Left lung (tissue), 10 donors: ENCODE data around the gene CEP63. TPM values are rescaled to one million over a fixed set of nuclear protein-coding genes. Genes with fewer than 3 reads are reported as not detected.
A peak's percentile ranks its signal among the peaks of the same experiment; 100 is the strongest.
"Not testable (repeated sequence)": the region's sequence is repeated elsewhere in the genome, so short reads cannot be mapped to it uniquely, and the experiment has no call there.

Source experiments
- ATAC-seq: fragments of 200-7000 bp; cut with Tn5 transposase; one replicate; pipeline ENCODE4 v1.9.1; 2020; ENCODE audit warnings: moderate library complexity
- DNase-seq, 4 donors: peaks; one replicate each; pipeline ENCODE4 v3.0.0-alpha.2; 2013 to 2020
- H3K27ac ChIP-seq, 2 donors: fragments of 200-600 bp; sonication (generic) in 1 of 2; one replicate each; pipeline versions ENCODE4 v1.5.0 to v1.8.0; 2020 to 2021
- H3K27me3 ChIP-seq, 2 donors: fragments of 200-600 bp; sonication (generic) in 1 of 2; one replicate each; pipeline versions ENCODE4 v1.5.0 to v1.8.0; 2020 to 2021
- H3K36me3 ChIP-seq, 2 donors: fragments of 200-600 bp; sonication (generic) in 1 of 2; one replicate each; pipeline versions ENCODE4 v1.5.0 to v1.8.0; 2020 to 2021
- H3K4me1 ChIP-seq, 2 donors: fragments of 200-600 bp; one replicate each; pipeline ENCODE4 v1.8.0; 2021
- H3K4me3 ChIP-seq, 2 donors: fragments of 200-600 bp; sonication (generic) in 1 of 2; one replicate each; pipeline versions ENCODE4 v1.5.0 to v1.8.0; 2020 to 2021; ENCODE audit warnings: mild to moderate bottlenecking in 1 of 2
- H3K9me3 ChIP-seq, 2 donors: fragments of 200-600 bp; sonication (generic) in 1 of 2; one replicate each; pipeline versions ENCODE4 v1.5.0 to v1.8.0; 2020 to 2021
- intact Hi-C, 2 donors: fragments of 100-400 bp; cut with DNase I; formaldehyde crosslinking; loops; one replicate each; pipeline versions ENCODE4 v1.11.2 to v1.14.2; 2022
- polyA plus RNA-seq, 6 donors: library from polyadenylated mRNA; unstranded; fragments of 120-200 nt; gene quantifications; one replicate each; pipeline ENCODE4 v1.2.1, GENCODE V29; 2013; ENCODE audit not compliant: insufficient read length in 6 of 6
- total RNA-seq, 2 donors: library from RNA; stranded (reverse); fragmentation: NEBNext Ultra II Directional; extraction: Animal tissue kit (Norgen Biotek cat#: 25700); gene quantifications; one replicate each; pipeline ENCODE4 v1.2.1, GENCODE V29; 2021
- TF ChIP-seq, protein P1 (sequence below), 2 donors: fragments of 200-600 bp; sonication (generic) in 1 of 2; IDR thresholded peaks; one replicate each; pipeline versions ENCODE4 v1.5.0 to v1.8.0; 2021; ENCODE audit warnings: antibody characterized with exemption in 2 of 2
- donor health status: DM: no; HTN: yes; CAD: no.
- donor health status: DM: no; HTN: no; CAD: no.

CEP63 gene
- total and polyA plus RNA-seq, 8 donors, result 16.1 to 40.4 (median 32.7) TPM

DNA sequence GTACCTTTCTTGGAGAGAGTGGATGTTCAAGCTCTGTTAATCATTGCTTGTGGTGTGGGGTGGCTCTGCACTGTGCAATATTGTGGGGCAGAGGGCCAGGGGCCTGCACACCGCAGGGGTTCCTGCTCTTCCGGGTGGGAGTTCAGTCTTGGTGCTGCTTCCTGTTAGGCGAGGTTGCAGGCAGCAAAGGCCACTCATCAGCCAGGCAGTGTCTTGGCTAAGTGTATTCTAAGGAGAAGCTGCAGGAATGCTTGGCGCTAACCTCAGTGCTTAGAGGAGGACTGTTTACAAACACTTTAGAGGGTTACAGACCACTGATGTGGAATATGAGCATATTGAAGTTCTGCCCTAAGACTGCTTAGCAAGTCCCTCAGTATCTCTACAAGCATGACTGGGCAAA lies 81.7 kb downstream of the CEP63 start:
- Histone ChIP-seq H3K27me3 (no peaks in the 10 kb centered on the region), H3K36me3 (peaks cover 0 to 5% of the 10 kb centered on the region in 2 donors), H3K4me3 (no peak overlapping the region), H3K9me3 (peaks cover 0 to 30% of the 10 kb centered on the region in 2 donors), H3K27ac (peak overlapping the region in 1 of 2 donors; percentile 8), H3K4me1 (no peaks in the 10 kb centered on the region)
- ATAC-seq (no peak), DNase-seq (peak in 1 of 4 donors; percentile 6)
- TF ChIP-seq, protein P1, sequence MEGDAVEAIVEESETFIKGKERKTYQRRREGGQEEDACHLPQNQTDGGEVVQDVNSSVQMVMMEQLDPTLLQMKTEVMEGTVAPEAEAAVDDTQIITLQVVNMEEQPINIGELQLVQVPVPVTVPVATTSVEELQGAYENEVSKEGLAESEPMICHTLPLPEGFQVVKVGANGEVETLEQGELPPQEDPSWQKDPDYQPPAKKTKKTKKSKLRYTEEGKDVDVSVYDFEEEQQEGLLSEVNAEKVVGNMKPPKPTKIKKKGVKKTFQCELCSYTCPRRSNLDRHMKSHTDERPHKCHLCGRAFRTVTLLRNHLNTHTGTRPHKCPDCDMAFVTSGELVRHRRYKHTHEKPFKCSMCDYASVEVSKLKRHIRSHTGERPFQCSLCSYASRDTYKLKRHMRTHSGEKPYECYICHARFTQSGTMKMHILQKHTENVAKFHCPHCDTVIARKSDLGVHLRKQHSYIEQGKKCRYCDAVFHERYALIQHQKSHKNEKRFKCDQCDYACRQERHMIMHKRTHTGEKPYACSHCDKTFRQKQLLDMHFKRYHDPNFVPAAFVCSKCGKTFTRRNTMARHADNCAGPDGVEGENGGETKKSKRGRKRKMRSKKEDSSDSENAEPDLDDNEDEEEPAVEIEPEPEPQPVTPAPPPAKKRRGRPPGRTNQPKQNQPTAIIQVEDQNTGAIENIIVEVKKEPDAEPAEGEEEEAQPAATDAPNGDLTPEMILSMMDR (IDR thresholded peaks at IDR 0.05), result no peak
- intact Hi-C loops, result no loop called here

DNA sequence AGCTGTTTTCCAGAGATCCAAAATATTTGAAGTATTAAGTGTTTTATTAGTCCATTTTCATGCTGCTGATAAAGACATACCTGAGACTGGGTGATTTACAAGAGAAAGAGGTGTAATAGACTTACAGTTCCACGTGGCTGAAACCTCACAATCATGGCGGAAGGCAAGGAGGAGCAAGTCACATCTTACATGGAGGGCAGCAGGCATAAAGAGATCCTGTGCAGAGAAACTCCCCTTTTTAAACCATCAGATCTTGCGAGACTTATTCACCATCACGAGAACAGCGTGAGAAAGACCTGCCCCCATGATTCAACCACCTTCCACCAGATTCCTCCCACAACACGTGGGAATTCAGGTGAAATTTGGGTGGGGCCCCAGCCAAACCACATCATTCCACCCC lies 82.9 kb downstream of the CEP63 start:
- TF ChIP-seq, protein P1 (IDR thresholded peaks at IDR 0.05), result no peak
- no peak for DNase-seq
- Histone ChIP-seq H3K4me1 (no peaks in the 10 kb centered on the region), H3K9me3 (peaks cover 0 to 36% of the 10 kb centered on the region in 2 donors), H3K27me3 (no peaks in the 10 kb centered on the region), H3K4me3 (no peak overlapping the region), H3K27ac (no peak overlapping the region), H3K36me3 (peaks cover 0 to 5% of the 10 kb centered on the region in 2 donors)
- ATAC-seq, result no peak
- intact Hi-C loops, result no loop called here

DNA sequence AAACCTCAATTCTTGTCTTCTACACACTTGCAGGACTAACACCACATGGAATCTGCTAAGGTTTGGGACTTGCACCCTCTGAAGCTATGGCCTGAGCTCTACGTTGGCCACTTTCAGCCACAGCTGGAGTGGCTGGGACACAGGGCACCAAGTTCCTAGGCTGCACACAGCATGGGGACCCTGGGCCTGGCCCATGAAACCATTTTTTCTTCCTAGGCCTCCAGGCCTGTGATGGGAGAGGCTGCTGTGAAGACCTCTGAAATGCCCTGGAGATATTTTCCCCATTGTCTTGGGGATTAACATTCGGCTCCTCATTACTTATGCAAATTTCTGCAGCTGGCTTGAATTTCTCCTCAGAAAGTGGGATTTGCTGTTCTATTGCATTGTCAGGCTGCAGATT lies 84.0 kb downstream of the CEP63 start:
- H3K27me3 ChIP-seq, H3K36me3 ChIP-seq, H3K27ac ChIP-seq, H3K4me1 ChIP-seq, DNase-seq, intact Hi-C loops, ATAC-seq, H3K4me3 ChIP-seq: not testable (repeated sequence)
- H3K9me3 ChIP-seq, result peaks cover 0 to 36% of the 10 kb centered on the region in 2 donors

DNA sequence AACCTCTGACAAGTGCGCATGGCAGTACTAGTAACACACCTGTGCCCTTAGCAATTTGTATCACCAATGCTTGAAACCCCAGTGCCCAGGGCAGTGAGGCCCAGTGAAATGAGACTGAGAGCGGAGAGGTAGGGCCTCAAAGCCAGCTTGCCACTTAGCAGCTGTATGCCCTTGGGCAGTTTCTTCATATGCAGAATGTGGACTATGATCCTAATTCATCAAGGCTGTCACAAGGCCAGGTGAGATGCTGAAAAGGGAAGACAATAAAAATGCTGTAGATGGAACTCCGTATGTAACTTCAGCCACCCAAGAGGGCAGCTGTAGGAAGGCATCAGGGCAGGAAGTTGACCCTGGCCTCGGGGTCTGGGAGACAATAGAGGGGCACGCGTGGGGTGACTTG lies 90.6 kb downstream of the CEP63 start:
- Histone ChIP-seq H3K9me3 (peaks cover 0 to 6% of the 10 kb centered on the region in 2 donors), H3K4me1 (no peaks in the 10 kb centered on the region), H3K27ac (no peak overlapping the region), H3K36me3 (no peaks in the 10 kb centered on the region), H3K27me3 (no peaks in the 10 kb centered on the region), H3K4me3 (no peak overlapping the region)
- ATAC-seq (no peak), DNase-seq (no peak)
- TF ChIP-seq, protein P1 (IDR thresholded peaks at IDR 0.05), result no peak
- intact Hi-C loops, result no loop called here

- Histone ChIP-seq H3K4me1 (no peaks in the 10 kb centered on the region), H3K27ac (no peak overlapping the region), H3K36me3 (no peaks in the 10 kb centered on the region), H3K4me3 (no peak overlapping the region), H3K27me3 (no peaks in the 10 kb centered on the region), H3K9me3 (peaks cover 0 to 6% of the 10 kb centered on the region in 2 donors)
- TF ChIP-seq, protein P1 (IDR thresholded peaks at IDR 0.05), result no peak
- intact Hi-C loops, result no loop called here
- ATAC-seq, result no peak
- no peak for DNase-seq
These were observed 91.0 kb downstream of the CEP63 start for GRCh38 chr3:134576831-134577230.

DNA sequence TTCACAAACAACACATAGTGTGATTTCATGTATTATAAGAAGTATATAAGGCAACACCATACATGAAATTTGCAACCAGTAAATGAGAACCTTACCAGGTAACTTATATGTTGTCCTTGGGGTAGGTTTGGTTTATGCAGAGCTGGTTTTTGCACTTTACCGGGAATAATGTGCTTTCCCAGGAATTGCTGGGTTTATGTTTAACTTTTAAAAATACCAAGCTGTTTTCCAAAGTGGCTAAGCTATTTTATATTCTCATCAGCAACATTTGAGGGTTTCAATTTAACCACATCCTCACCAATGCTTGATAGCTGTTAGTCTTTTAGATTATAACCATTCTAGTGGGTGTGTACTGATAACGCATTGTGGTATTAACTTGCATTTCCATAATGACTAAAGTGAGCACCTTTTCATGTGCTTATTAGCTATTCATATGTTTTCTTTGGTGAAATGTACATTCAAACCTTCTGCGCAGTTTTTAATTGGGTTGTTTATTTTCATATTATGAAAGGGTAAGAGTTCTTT lies 93.3 kb downstream of the CEP63 start:
- no peak overlapping the region for H3K27ac ChIP-seq
- TF ChIP-seq, protein P1 (IDR thresholded peaks at IDR 0.05), result no peak
- H3K9me3 ChIP-seq, result peaks cover 0 to 5% of the 10 kb centered on the region in 2 donors
- no peak overlapping the region for H3K4me3 ChIP-seq
- no peaks in the 10 kb centered on the region for H3K4me1 ChIP-seq
- DNase-seq, result no peak
- no peak for ATAC-seq
- H3K27me3 ChIP-seq, result no peaks in the 10 kb centered on the region
- intact Hi-C loops, result no loop called here
- no peaks in the 10 kb centered on the region for H3K36me3 ChIP-seq
